Ishikawa (cell line): ENCODE results near the gene CLDN9.

Experiments used
- CEBPB ChIP-seq: IDR thresholded peaks from 2 replicates; pipeline ENCODE4 v1.6.1; 2012
- CREB1 ChIP-seq: IDR thresholded peaks from 2 replicates; pipeline ENCODE4 v1.6.1; 2012; ENCODE audit warnings: low read depth
- EGR1 ChIP-seq: IDR thresholded peaks from 2 replicates; pipeline ENCODE4 v1.6.1; 2012
- EP300 ChIP-seq: IDR thresholded peaks from 2 replicates; pipeline ENCODE4 v1.6.1; 2012; ENCODE audit warnings: borderline replicate concordance
- FOXM1 ChIP-seq: IDR thresholded peaks from 2 replicates; pipeline ENCODE4 v1.6.1; 2012; ENCODE audit warnings: low read depth, borderline replicate concordance
- MAX ChIP-seq: IDR thresholded peaks from 2 replicates; pipeline ENCODE4 v1.6.1; 2012
- NFIC ChIP-seq: IDR thresholded peaks from 2 replicates; pipeline ENCODE4 v1.6.1; 2012
- RAD21 ChIP-seq: IDR thresholded peaks from 2 replicates; pipeline ENCODE4 v1.6.1; 2012; ENCODE audit warnings: low read depth
- REST ChIP-seq: IDR thresholded peaks from 2 replicates; pipeline ENCODE4 v1.6.1; 2012; ENCODE audit warnings: low read depth, mild to moderate bottlenecking
- TAF1 ChIP-seq: IDR thresholded peaks from 2 replicates; pipeline ENCODE4 v1.6.1; 2012; ENCODE audit warnings: low read depth, mild to moderate bottlenecking
- TCF12 ChIP-seq: IDR thresholded peaks from 2 replicates; pipeline ENCODE4 v1.6.1; 2012; ENCODE audit warnings: low read depth
- TEAD4 ChIP-seq: IDR thresholded peaks from 2 replicates; pipeline ENCODE4 v1.6.1; 2012
- USF1 ChIP-seq: IDR thresholded peaks from 2 replicates; pipeline ENCODE4 v1.6.1; 2012
- YY1 ChIP-seq: IDR thresholded peaks from 2 replicates; pipeline ENCODE4 v1.6.1; 2012; ENCODE audit warnings: low read depth
- ZBTB7A ChIP-seq: IDR thresholded peaks from 2 replicates; pipeline ENCODE4 v1.6.1; 2012; ENCODE audit warnings: low read depth

CLDN9 gene

GRCh38 chr16:3013491-3013951, 798 bp downstream of the CLDN9 start:
- no peak for TF ChIP-seq TEAD4
- TF ChIP-seq EGR1 = no peak
- no peak for TF ChIP-seq TAF1
- no peak for TF ChIP-seq CEBPB
- TF ChIP-seq REST = no peak
- no peak for TF ChIP-seq EP300
- peak; percentile 80 for TF ChIP-seq MAX
- TF ChIP-seq RAD21 = no peak
- no peak for TF ChIP-seq FOXM1
- no peak for TF ChIP-seq YY1
- TF ChIP-seq TCF12 = no peak
- no peak for TF ChIP-seq NFIC
- TF ChIP-seq USF1 = peak; percentile 62

- TF ChIP-seq EP300 = no peak
- no peak for TF ChIP-seq FOXM1
- no peak for TF ChIP-seq NFIC
- no peak for TF ChIP-seq REST
- no peak for TF ChIP-seq TCF12
- TF ChIP-seq YY1 = no peak
- no peak for TF ChIP-seq RAD21
- no peak for TF ChIP-seq USF1
- no peak for TF ChIP-seq CREB1
Measured at GRCh38 chr16:3013998-3014690, 1.4 kb downstream of the CLDN9 start.

- no peak for TF ChIP-seq RAD21
- TF ChIP-seq TCF12 = no peak
- no peak for TF ChIP-seq MAX
Measured at GRCh38 chr16:3014971-3015370, 2.2 kb downstream of the CLDN9 start.

GRCh38 chr16:3015865-3016521, 3.3 kb downstream of the CLDN9 start:
- no peak for TF ChIP-seq YY1
- TF ChIP-seq CEBPB = no peak
- TF ChIP-seq ZBTB7A = no peak
- TF ChIP-seq REST = no peak
- no peak for TF ChIP-seq EP300
- no peak for TF ChIP-seq USF1
- no peak for TF ChIP-seq TCF12
- TF ChIP-seq TEAD4 = no peak
- TF ChIP-seq FOXM1 = no peak
- TF ChIP-seq EGR1 = no peak
- no peak for TF ChIP-seq CREB1
- TF ChIP-seq TAF1 = no peak
